ENCODE results near the gene HSPA1B. TPM values are rescaled to one million over a fixed set of nuclear protein-coding genes. Genes with fewer than 3 reads are reported as not detected.

Gene HSPA1B
- total and polyA plus RNA-seq, 7 donors: 19.4 to 721 (median 199) TPM

DNA sequence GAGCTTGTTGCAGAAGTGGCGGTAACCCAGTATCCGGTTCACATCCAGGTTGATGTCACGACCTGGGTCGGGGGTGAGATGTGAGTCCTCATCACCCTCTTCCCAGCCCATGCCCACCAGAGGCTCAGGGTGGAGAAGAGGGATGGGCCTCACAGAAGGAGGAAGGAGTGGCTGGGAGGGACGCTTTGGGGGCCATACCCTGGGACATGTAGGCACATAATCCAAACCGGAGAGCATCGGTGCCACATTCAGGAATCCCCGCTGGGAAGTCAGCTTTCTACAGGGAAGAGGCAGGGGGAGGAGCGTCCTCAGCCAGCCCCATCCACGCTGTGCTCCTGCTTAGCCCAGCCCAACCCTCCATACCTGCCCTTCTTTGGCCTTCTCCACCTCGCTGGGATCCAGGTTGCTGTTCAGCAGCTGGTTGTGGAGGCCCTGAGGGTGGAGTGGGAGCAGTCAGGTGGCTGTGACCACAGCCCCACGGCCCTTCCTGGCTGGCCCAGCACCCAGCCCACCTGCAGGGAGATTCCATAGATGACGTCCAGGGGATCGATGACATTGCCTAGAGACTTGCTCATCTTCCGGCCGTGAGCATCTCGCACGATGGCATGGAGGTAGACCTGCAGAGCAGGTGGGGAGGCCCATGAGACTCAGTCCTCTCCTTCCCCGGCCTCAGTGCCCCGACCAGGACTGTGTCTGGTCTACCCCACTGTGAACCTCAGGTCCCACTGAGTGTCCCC is 46.9 kb upstream of the HSPA1B start:
- 85 to 92% (median 88%) methylated on average over 20 of the region's 20 CpGs for WGBS, 3 donors
- no peak overlapping the region for H3K27ac ChIP-seq
- H3K27me3 ChIP-seq (ENCODE audit: insufficient read depth in 3 of 3, low read length in 2 of 3): no peaks in the 10 kb centered on the region
- DNase-seq (no peak), ATAC-seq (no peak)
- TF ChIP-seq, protein P1, sequence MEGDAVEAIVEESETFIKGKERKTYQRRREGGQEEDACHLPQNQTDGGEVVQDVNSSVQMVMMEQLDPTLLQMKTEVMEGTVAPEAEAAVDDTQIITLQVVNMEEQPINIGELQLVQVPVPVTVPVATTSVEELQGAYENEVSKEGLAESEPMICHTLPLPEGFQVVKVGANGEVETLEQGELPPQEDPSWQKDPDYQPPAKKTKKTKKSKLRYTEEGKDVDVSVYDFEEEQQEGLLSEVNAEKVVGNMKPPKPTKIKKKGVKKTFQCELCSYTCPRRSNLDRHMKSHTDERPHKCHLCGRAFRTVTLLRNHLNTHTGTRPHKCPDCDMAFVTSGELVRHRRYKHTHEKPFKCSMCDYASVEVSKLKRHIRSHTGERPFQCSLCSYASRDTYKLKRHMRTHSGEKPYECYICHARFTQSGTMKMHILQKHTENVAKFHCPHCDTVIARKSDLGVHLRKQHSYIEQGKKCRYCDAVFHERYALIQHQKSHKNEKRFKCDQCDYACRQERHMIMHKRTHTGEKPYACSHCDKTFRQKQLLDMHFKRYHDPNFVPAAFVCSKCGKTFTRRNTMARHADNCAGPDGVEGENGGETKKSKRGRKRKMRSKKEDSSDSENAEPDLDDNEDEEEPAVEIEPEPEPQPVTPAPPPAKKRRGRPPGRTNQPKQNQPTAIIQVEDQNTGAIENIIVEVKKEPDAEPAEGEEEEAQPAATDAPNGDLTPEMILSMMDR (IDR thresholded peaks at IDR 0.05): no peak
- peaks cover 0 to 77% of the 10 kb centered on the region in 2 donors for H3K36me3 ChIP-seq (ENCODE audit: insufficient read depth in 1 of 2, low read depth in 1 of 2)
- H3K4me1 ChIP-seq: peaks cover 17% of the 10 kb centered on the region
- H3K4me3 ChIP-seq: no peak overlapping the region
- intact Hi-C loops (cut with DNase I): no loop called here
- no peaks in the 10 kb centered on the region for H3K9me3 ChIP-seq

DNA sequence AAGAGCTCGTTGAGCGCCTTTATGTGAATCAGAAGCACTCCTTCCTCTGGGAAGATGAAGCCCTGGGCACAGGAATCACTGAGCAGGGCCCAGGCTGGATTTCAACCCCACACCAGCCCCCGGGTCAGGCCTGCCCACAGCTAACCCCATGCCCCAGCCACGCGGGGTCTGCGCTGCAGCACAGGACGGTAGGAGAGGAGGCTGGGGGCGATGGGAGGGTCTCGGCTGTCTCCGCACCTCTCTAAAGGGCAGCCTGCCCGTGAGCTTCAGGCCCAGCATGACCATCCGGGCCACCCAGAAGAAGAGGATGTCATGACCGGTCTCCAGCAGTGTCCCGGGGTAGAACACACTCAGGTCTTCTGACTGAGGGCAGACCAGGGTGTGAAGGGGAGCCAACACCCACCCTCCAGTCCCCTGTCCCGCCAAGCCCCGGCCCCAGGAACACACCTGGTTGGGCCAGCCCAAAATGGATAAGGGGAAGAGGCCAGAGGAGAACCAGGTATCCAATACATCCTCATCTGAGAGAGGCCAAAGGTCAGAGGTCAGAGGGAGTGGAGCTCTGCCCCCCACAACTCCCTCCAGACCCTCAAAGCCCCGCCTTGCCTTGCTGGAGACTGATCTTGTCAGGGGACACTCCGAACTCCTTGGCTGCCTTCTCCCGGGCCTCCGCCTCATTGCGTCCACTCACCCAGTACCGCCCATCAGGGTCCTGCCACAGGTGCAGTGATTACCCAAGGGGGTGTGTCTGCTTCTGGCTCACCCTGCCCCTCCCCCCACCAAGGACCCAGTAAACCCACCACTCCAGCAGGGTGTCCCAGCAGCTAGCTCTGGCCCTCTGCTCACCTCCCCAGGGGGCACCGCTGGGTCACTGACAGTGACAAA is 46.1 kb upstream of the HSPA1B start:
- 93 to 94% (median 94%) methylated on average over 22 to 23 of the region's 23 CpGs for WGBS, 3 donors
- intact Hi-C loops (cut with DNase I): no loop called here
- peaks cover 13% of the 10 kb centered on the region for H3K4me1 ChIP-seq
- no peaks in the 10 kb centered on the region for H3K27me3 ChIP-seq (ENCODE audit: insufficient read depth in 3 of 3, low read length in 2 of 3)
- peaks cover 0 to 85% of the 10 kb centered on the region in 2 donors for H3K36me3 ChIP-seq (ENCODE audit: insufficient read depth in 1 of 2, low read depth in 1 of 2)
- H3K4me3 ChIP-seq: no peak overlapping the region
- TF ChIP-seq, protein P1 (IDR thresholded peaks at IDR 0.05): no peak
- no peaks in the 10 kb centered on the region for H3K9me3 ChIP-seq
- ATAC-seq (no peak), DNase-seq (no peak)
- no peak overlapping the region for H3K27ac ChIP-seq

DNA sequence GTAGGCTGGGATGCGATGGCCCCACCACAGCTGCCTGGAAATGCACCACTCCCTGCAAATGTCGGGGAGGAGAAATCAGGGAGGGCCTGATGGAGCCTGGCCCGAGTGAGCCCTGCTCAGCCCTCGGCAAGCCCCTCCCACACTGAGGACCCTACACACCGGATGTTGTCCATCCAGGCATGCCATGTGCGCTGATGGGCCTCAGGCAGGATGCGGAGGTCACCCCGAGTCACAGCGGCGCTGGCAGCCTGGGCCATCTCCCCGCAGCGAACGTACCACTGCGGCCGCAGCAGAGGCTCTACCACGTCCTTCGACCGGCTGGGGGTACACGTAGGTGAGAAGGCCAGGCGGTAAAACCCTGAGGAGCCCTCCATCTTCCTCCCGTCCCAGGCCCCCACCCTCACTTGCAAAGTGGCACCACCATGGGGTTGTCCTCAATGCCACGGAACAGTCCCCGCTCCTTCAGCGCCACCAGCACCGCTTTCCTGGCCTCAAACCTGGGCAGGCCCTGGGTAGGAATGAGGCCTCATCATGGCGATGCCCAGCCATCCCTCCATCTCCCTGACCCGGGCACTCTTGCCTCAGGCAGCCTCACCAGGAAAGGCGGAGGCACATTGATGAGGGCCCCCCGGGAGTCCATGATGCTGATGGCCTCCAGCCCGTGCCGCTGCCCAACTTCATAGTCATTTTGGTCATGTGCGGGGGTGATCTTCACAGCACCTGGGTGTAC is 45.2 kb upstream of the HSPA1B start:
- Histone ChIP-seq H3K27me3 (ENCODE audit: insufficient read depth in 3 of 3, low read length in 2 of 3) (no peaks in the 10 kb centered on the region), H3K4me3 (no peak overlapping the region), H3K9me3 (no peaks in the 10 kb centered on the region), H3K27ac (no peak overlapping the region), H3K4me1 (peaks cover 5% of the 10 kb centered on the region), H3K36me3 (ENCODE audit: insufficient read depth in 1 of 2, low read depth in 1 of 2) (peaks cover 0 to 89% of the 10 kb centered on the region in 2 donors)
- TF ChIP-seq, protein P1 (IDR thresholded peaks at IDR 0.05): no peak
- ATAC-seq (no peak), DNase-seq (no peak)
- intact Hi-C loops (cut with DNase I): no loop called here
- 91% methylated on average over 32 of the region's 32 CpGs for WGBS, 3 donors

DNA sequence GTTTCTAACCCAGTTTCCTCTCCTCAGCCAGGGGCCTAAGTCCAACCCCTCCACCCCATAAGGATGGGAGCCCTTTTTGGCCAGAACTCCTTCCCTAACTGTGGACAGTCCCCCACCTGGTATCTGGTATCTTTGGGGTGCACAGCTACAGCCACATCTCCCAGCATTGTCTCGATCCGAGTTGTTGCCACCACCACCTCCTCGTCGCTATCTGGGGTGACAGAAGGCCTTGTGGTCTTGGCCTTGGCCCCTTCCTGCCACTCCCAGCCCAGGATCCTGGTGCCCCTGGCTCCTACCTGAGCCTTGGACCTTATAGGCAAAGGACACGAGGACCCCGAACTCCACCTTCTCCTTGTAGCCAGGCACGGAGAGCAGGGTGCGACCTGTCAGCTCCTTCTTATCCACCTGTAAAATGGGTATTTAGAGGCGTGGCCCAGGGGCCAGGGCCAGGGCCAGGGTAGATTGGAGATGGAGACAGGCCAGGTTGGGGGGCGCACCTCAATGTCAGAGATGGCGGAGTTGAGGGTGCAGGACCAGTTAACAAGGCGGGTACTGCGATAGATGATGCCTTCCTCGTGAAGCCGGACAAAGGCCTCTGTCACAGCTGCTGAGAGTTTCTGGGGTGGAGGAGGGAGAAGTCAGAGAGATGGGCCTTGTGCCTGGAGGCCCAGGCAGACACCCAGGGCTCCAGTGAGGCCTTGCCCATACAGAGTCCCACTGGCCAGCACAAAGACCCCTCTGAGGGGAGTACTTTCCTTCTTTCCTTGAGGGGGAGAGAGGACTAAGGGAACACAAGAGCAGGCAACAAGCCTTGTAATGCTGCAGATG is 43.2 kb upstream of the HSPA1B start:
- 93 to 95% (median 95%) methylated on average over 15 of the region's 15 CpGs for WGBS, 3 donors
- Histone ChIP-seq H3K4me1 (no peaks in the 10 kb centered on the region), H3K36me3 (ENCODE audit: insufficient read depth in 1 of 2, low read depth in 1 of 2) (peaks cover 0 to 91% of the 10 kb centered on the region in 2 donors), H3K4me3 (no peak overlapping the region), H3K27ac (no peak overlapping the region), H3K27me3 (ENCODE audit: insufficient read depth in 3 of 3, low read length in 2 of 3) (no peaks in the 10 kb centered on the region), H3K9me3 (no peaks in the 10 kb centered on the region)
- intact Hi-C loops (cut with DNase I): no loop called here
- DNase-seq: no peak
- TF ChIP-seq, protein P1 (IDR thresholded peaks at IDR 0.05): no peak
- no peak for ATAC-seq

Data from psoas muscle (tissue), 8 donors.